HepG2 (cell line): Measurements from ENCODE around the gene TMEM97. TPM values are rescaled to one million over a fixed set of nuclear protein-coding genes. Genes with fewer than 3 reads are reported as not detected.

Experiments used
- FOXJ3 ChIP-seq: sonication (generic); formaldehyde crosslinking; IDR thresholded peaks from 2 replicates; pipeline ENCODE4 v1.4.0; 2020; ENCODE audit warnings: missing genetic modification reagents, mild to moderate bottlenecking, borderline replicate concordance
- IRX3 ChIP-seq: sonication (generic); formaldehyde crosslinking; IDR thresholded peaks from 2 replicates; pipeline ENCODE4 v1.8.1; 2023; ENCODE audit warnings: mild to moderate bottlenecking, low read depth, missing genetic modification reagents, borderline replicate concordance
- NFAT5 ChIP-seq: sonication (generic); formaldehyde crosslinking; IDR thresholded peaks from 2 replicates; pipeline ENCODE4 v1.4.0; 2020; ENCODE audit warnings: missing genetic modification reagents
- RAD21 ChIP-seq: fragments of 450-650 bp; formaldehyde crosslinking; IDR thresholded peaks from 2 replicates; pipeline ENCODE4 v1.5.0; 2020; ENCODE audit warnings: mild to moderate bottlenecking
- SAP130 ChIP-seq: IDR thresholded peaks from 2 replicates; pipeline ENCODE4 v1.6.1; 2016; ENCODE audit warnings: low read depth
- STAT6 ChIP-seq: sonication (generic); formaldehyde crosslinking; IDR thresholded peaks from 2 replicates; pipeline ENCODE4 v1.4.0; 2020; ENCODE audit warnings: missing genetic modification reagents, mild to moderate bottlenecking, borderline replicate concordance
- TFDP1 ChIP-seq: IDR thresholded peaks from 2 replicates; pipeline ENCODE4 v1.6.1; 2016; ENCODE audit warnings: missing compliant biosample characterization, missing genetic modification reagents, borderline replicate concordance
- ZBTB1 ChIP-seq: sonication (generic); formaldehyde crosslinking; IDR thresholded peaks from 2 replicates; pipeline ENCODE4 v1.4.0; 2020; ENCODE audit warnings: missing genetic modification reagents, borderline replicate concordance
- ZBTB4 ChIP-seq: sonication (generic); formaldehyde crosslinking; IDR thresholded peaks from 2 replicates; pipeline ENCODE4 v1.4.0; 2020; ENCODE audit warnings: missing genetic modification reagents, mild to moderate bottlenecking, borderline replicate concordance
- ZKSCAN1 ChIP-seq: fragments of 150-350 bp; IDR thresholded peaks from 2 replicates; pipeline ENCODE4 v1.6.1; 2014; ENCODE audit warnings: low read length
- ZMYM4 ChIP-seq: sonication (generic); formaldehyde crosslinking; IDR thresholded peaks from 2 replicates; pipeline ENCODE4 v1.8.1; 2023; ENCODE audit warnings: mild to moderate bottlenecking, missing genetic modification reagents
- ZNF143 ChIP-seq: sonication (generic); formaldehyde crosslinking; IDR thresholded peaks from 2 replicates; pipeline ENCODE4 v1.4.0; 2020; ENCODE audit warnings: missing genetic modification reagents
- ZNF234 ChIP-seq: sonication (generic); formaldehyde crosslinking; conservative IDR thresholded peaks from 2 replicates; pipeline ENCODE4 v1.5.1; 2020; ENCODE audit warnings: mild to moderate bottlenecking, missing genetic modification reagents
- ZNF337 ChIP-seq: sonication (generic); formaldehyde crosslinking; IDR thresholded peaks from 2 replicates; pipeline ENCODE4 v1.5.1; 2020; ENCODE audit warnings: missing genetic modification reagents, low read depth, mild to moderate bottlenecking, borderline replicate concordance
- polyA plus RNA-seq, 8 experiments: library from polyadenylated mRNA; depleted of rRNA in 3 of 8; stranded (reverse) in 7 of 8; unstranded in 1 of 8; fragments of >200 nt; fragmentation: Illumina TruSeq in 4 of 8; extraction: Trizol in 4 of 8; gene quantifications; 2 replicates each; pipeline versions ENCODE4 v1.2.1 to v1.2.3, GENCODE V29; 2011 to 2016; ENCODE audit warnings: low read depth in 4 of 8, missing spikeins in 1 of 8, mixed read lengths in 1 of 8; ENCODE audit not compliant: insufficient read depth in 1 of 8
- total RNA-seq, 5 experiments: library from RNA; depleted of rRNA; stranded (reverse); fragments of >200 nt; fragmentation: Illumina TruSeq; extraction: Trizol; gene quantifications; 2 replicates each; pipeline ENCODE4 v1.2.3, GENCODE V29; 2016; ENCODE audit warnings: low read depth in 1 of 5

The TMEM97 gene
- total and polyA plus RNA-seq, 2 of the 13 experiments (the other 11 are each of a cell fraction or from before 2014, with no cell fraction given): 69.6 to 137 TPM

GRCh38 chr17:28335201-28335958 lies 16.4 kb downstream of the TMEM97 start, which contains the start of the genes IFT20 and TNFAIP1 (continued):
- peak; percentile 23; the same call in 1 of the 2 replicates for TF ChIP-seq NFAT5 (CRISPR knock-in tag)
- TF ChIP-seq ZNF143 (CRISPR knock-in tag): peak; percentile 100
- peak; percentile 26; the same call in 1 of the 2 replicates for TF ChIP-seq RAD21
- no peak for TF ChIP-seq ZNF337 (CRISPR knock-in tag)
- TF ChIP-seq TFDP1 (CRISPR knock-in tag): no peak; the same call in 1 of the 2 replicates
- 0 out of 2 replicates have a peak, but pooled peaks have one; percentile 34 for TF ChIP-seq IRX3 (CRISPR knock-in tag)
- peak; percentile 19; the same call in 1 of the 2 replicates for TF ChIP-seq ZMYM4 (CRISPR knock-in tag)
- TF ChIP-seq ZKSCAN1: no peak
- TF ChIP-seq ZBTB4 (CRISPR knock-in tag): no peak
- peak; percentile 97 for TF ChIP-seq SAP130
- peak; percentile 92 for TF ChIP-seq FOXJ3
- TF ChIP-seq ZBTB1 (CRISPR knock-in tag): no peak
- TF ChIP-seq STAT6 (CRISPR knock-in tag): peak; percentile 81; the same call in 1 of the 2 replicates
- 0 out of 2 replicates have a peak, but pooled peaks have one; percentile 43 for TF ChIP-seq ZNF234 (CRISPR knock-in tag)
